ENCODE data around the gene TTN. TPM values are rescaled to one million over a fixed set of nuclear protein-coding genes. Genes with fewer than 3 reads are reported as not detected.

TTN gene
- total and polyA plus RNA-seq, 2 donors (not counting 1 experiment from before 2014, with no cell fraction given) = 1.7 to 46.4 TPM

DNA sequence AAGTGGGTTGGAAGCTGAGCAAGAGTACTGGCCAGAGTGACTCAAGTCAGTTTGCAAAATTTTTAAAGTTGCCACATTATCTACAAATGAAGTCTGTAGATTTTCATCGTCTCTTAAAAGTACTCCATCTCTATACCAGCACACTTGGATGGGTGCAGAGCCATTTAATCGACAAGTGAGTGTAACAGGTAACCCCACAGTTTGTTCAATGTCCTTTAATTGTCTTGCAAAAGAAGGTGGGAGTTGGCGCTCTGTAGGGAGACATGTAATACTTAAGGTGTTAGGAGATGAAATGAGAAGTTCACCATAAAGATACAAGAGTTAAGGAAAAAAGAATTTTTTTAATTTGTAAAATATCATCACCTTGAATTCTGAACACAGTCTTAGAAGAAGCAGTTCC lies 84.9 kb downstream of the TTN start:
- H3K9me3 ChIP-seq (ENCODE audit: control extremely low read depth in 1 of 3, control insufficient read depth in 2 of 3, insufficient read depth in 1 of 3, low read length in 2 of 3) = no peaks in the 10 kb centered on the region
- H3K4me1 ChIP-seq (ENCODE audit: control insufficient read depth in 2 of 2, insufficient read depth in 2 of 2, low read length in 2 of 2) = no peaks in the 10 kb centered on the region
- ChIA-PET POLR2A (no interaction called here), CTCF (no interaction called here)
- H3K36me3 ChIP-seq (replicated peaks in 1 of 2; ENCODE audit: control extremely low read depth in 1 of 2, control insufficient read depth in 1 of 2, extremely low read depth in 1 of 2, insufficient read depth in 2 of 2, low read length in 1 of 2) = peaks cover 7 to 12% of the 10 kb centered on the region in 2 experiments
- H4K20me1 ChIP-seq (ENCODE audit: control insufficient read depth, insufficient read depth, low read length, poor library complexity, severe bottlenecking) = no peaks in the 10 kb centered on the region
- Mint-ChIP-seq H3K27me3 (no peaks in the 10 kb centered on the region), H3K27ac (no peak overlapping the region), H3K4me1 (peaks cover 2% of the 10 kb centered on the region), H3K4me3 (no peak overlapping the region), H3K9me3 (ENCODE audit: insufficient read depth) (no peaks in the 10 kb centered on the region)
- no peak overlapping the region for H3K9ac ChIP-seq (ENCODE audit: low read length)
- no peak overlapping the region for H3K4me2 ChIP-seq (replicated peaks; ENCODE audit: low read depth, low read length, poor library complexity, severe bottlenecking)
- H3K27me3 ChIP-seq (replicated peaks in 1 of 4; ENCODE audit: control extremely low read depth in 1 of 4, control insufficient read depth in 3 of 4, insufficient read depth in 4 of 4, low read length in 3 of 4) = no peaks in the 10 kb centered on the region
- no CpG with 5 or more reads among the region's 3 CpGs for WGBS (ENCODE audit: insufficient coverage)
- no peak for DNase-seq
- H2AFZ ChIP-seq (ENCODE audit: insufficient read depth, low read depth, low read length, poor library complexity, severe bottlenecking) = no peak overlapping the region
- intact Hi-C loops (cut with micrococcal nuclease) = no loop called here
- H3K4me3 ChIP-seq (ENCODE audit: control extremely low read depth in 1 of 5, extremely low read depth in 1 of 5, insufficient read depth in 1 of 5, low read depth in 2 of 5, low read length in 4 of 5) = no peak overlapping the region
- no peaks in the 10 kb centered on the region for H3K79me2 ChIP-seq (ENCODE audit: control insufficient read depth, insufficient read depth, low read length)
- no peak overlapping the region for H3K27ac ChIP-seq (ENCODE audit: low read length in 2 of 2)
- no peak for ATAC-seq (ENCODE audit: low read depth)
- no peak for TF ChIP-seq EZH2 (IDR thresholded peaks at IDR 0.05; ENCODE audit: borderline replicate concordance, insufficient read depth, low read depth, low read length, poor library complexity, severe bottlenecking)
- TF ChIP-seq, protein P1, sequence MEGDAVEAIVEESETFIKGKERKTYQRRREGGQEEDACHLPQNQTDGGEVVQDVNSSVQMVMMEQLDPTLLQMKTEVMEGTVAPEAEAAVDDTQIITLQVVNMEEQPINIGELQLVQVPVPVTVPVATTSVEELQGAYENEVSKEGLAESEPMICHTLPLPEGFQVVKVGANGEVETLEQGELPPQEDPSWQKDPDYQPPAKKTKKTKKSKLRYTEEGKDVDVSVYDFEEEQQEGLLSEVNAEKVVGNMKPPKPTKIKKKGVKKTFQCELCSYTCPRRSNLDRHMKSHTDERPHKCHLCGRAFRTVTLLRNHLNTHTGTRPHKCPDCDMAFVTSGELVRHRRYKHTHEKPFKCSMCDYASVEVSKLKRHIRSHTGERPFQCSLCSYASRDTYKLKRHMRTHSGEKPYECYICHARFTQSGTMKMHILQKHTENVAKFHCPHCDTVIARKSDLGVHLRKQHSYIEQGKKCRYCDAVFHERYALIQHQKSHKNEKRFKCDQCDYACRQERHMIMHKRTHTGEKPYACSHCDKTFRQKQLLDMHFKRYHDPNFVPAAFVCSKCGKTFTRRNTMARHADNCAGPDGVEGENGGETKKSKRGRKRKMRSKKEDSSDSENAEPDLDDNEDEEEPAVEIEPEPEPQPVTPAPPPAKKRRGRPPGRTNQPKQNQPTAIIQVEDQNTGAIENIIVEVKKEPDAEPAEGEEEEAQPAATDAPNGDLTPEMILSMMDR (IDR thresholded peaks at IDR 0.05) = no peak

DNA sequence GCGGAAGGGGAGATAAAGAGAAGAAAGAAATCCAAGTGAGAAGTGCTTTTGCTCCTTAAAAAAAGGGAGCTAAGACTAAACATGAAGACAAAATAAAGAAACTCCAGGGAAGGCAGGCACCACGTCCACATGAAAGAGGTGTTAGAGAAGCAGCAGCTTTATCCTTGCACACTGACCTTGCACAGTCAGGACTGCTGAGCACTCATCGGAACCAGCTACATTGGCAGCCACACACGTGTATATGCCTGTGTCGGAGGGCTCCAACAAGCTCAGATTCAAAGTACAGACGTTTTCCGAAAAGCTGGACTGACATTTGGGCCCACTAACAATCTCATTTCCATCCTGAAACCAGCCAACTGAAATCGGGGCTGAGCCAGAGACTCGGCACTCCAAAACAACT lies 88.2 kb downstream of the TTN start:
- Histone ChIP-seq H3K9me3 (ENCODE audit: control extremely low read depth in 1 of 3, control insufficient read depth in 2 of 3, insufficient read depth in 1 of 3, low read length in 2 of 3) (no peaks in the 10 kb centered on the region), H3K4me3 (ENCODE audit: control extremely low read depth in 1 of 5, extremely low read depth in 1 of 5, insufficient read depth in 1 of 5, low read depth in 2 of 5, low read length in 4 of 5) (no peak overlapping the region), H3K36me3 (replicated peaks in 1 of 2; ENCODE audit: control extremely low read depth in 1 of 2, control insufficient read depth in 1 of 2, extremely low read depth in 1 of 2, insufficient read depth in 2 of 2, low read length in 1 of 2) (peaks cover 7 to 12% of the 10 kb centered on the region in 2 experiments), H4K20me1 (ENCODE audit: control insufficient read depth, insufficient read depth, low read length, poor library complexity, severe bottlenecking) (no peaks in the 10 kb centered on the region), H3K9ac (ENCODE audit: low read length) (no peak overlapping the region), H3K79me2 (ENCODE audit: control insufficient read depth, insufficient read depth, low read length) (no peaks in the 10 kb centered on the region), H3K4me2 (replicated peaks; ENCODE audit: low read depth, low read length, poor library complexity, severe bottlenecking) (no peak overlapping the region), H2AFZ (ENCODE audit: insufficient read depth, low read depth, low read length, poor library complexity, severe bottlenecking) (no peak overlapping the region), H3K27me3 (replicated peaks in 1 of 4; ENCODE audit: control extremely low read depth in 1 of 4, control insufficient read depth in 3 of 4, insufficient read depth in 4 of 4, low read length in 3 of 4) (no peaks in the 10 kb centered on the region), H3K27ac (ENCODE audit: low read length in 2 of 2) (no peak overlapping the region), H3K4me1 (ENCODE audit: control insufficient read depth in 2 of 2, insufficient read depth in 2 of 2, low read length in 2 of 2) (no peaks in the 10 kb centered on the region)
- H3K9me3 Mint-ChIP-seq (ENCODE audit: insufficient read depth) = no peaks in the 10 kb centered on the region
- no peak overlapping the region for H3K27ac Mint-ChIP-seq
- CTCF ChIA-PET = no interaction called here
- WGBS (ENCODE audit: insufficient coverage) = 95% methylated on average over 6 of the region's 9 CpGs
- no peaks in the 10 kb centered on the region for H3K27me3 Mint-ChIP-seq
- no peak for DNase-seq
- TF ChIP-seq EZH2 (IDR thresholded peaks at IDR 0.05; ENCODE audit: borderline replicate concordance, insufficient read depth, low read depth, low read length, poor library complexity, severe bottlenecking) = no peak
- TF ChIP-seq, protein P1 (IDR thresholded peaks at IDR 0.05) = no peak
- no peaks in the 10 kb centered on the region for H3K4me1 Mint-ChIP-seq
- no peak overlapping the region for H3K4me3 Mint-ChIP-seq
- POLR2A ChIA-PET = no interaction called here
- no peak for ATAC-seq (ENCODE audit: low read depth)
- intact Hi-C loops (cut with micrococcal nuclease) = no loop called here

Measured in B cell (primary cell).